SU-DHL-6 (cell line): Measurements from ENCODE around the gene ARID5A.

Source experiments
- H2AFZ ChIP-seq: fragments of 200-600 bp; sonication (generic); 2 replicates; pipeline ENCODE4 v1.6.1; 2014; ENCODE audit warnings: low read depth, mild to moderate bottlenecking, moderate library complexity, mixed read lengths, antibody characterized with exemption, low read length; ENCODE audit not compliant: severe bottlenecking
- H3F3A ChIP-seq: fragments of 200-600 bp; shearing (Covaris generic); 2 replicates; pipeline ENCODE4 v1.6.0; 2016; ENCODE audit warnings: antibody characterized with exemption, mild to moderate bottlenecking; ENCODE audit not compliant: insufficient read depth
- H3K27ac ChIP-seq: fragments of 200-600 bp; sonication (generic); 2 replicates; pipeline ENCODE4 v1.5.1; 2016; ENCODE audit warnings: low read depth, mild to moderate bottlenecking, low read length, moderate library complexity, mixed read lengths
- H3K27me3 ChIP-seq: fragments of 200-600 bp; sonication (generic), shearing (Covaris generic); 2 replicates; pipeline ENCODE4 v1.6.0; 2014; ENCODE audit warnings: mild to moderate bottlenecking, low read length
- H3K36me3 ChIP-seq: fragments of 200-600 bp; sonication (generic); 2 replicates; pipeline ENCODE4 v1.6.1; 2014; ENCODE audit warnings: mild to moderate bottlenecking, low read length, mixed read lengths
- H3K4me2 ChIP-seq: fragments of 300-600, 200-600 bp; shearing (Covaris generic), sonication (generic); 2 replicates; pipeline ENCODE4 v1.6.0; 2014; ENCODE audit warnings: low read length, low read depth, mild to moderate bottlenecking; ENCODE audit not compliant: poor library complexity, severe bottlenecking
- H3K4me3 ChIP-seq: fragments of 200-600 bp; sonication (generic); 2 replicates; pipeline ENCODE4 v1.5.1; 2014; ENCODE audit warnings: antibody characterized with exemption, low read length, mild to moderate bottlenecking, mixed read lengths; ENCODE audit not compliant: insufficient read depth, poor library complexity, severe bottlenecking
- H3K79me2 ChIP-seq: fragments of 200-600 bp; sonication (generic); 2 replicates; pipeline ENCODE4 v1.6.1; 2014; ENCODE audit warnings: mild to moderate bottlenecking, low read length, moderate library complexity; ENCODE audit not compliant: insufficient read depth
- H3K9ac ChIP-seq: fragments of 200-600 bp; sonication (generic); 2 replicates; pipeline ENCODE4 v1.7.0; 2014; ENCODE audit warnings: mild to moderate bottlenecking, low read length
- H3K9me2 ChIP-seq: fragments of 200-600 bp; sonication (generic); replicated peaks from 2 replicates; pipeline ENCODE4 v1.6.1; 2014; ENCODE audit warnings: low read length; ENCODE audit not compliant: insufficient read depth
- H3K9me3 ChIP-seq: fragments of 200-600 bp; sonication (generic); 2 replicates; pipeline ENCODE4 v1.6.1; 2014; ENCODE audit warnings: low read length, mixed read lengths; ENCODE audit not compliant: insufficient read depth
- H4K20me1 ChIP-seq: fragments of 200-600 bp; sonication (generic); 2 replicates; pipeline ENCODE4 v1.6.1; 2014; ENCODE audit warnings: low read depth, mild to moderate bottlenecking, antibody characterized with exemption, low read length, moderate library complexity, mixed read lengths
- CTCF ChIP-seq: fragments of 200-600 bp; sonication (generic); IDR thresholded peaks from one replicate; pipeline ENCODE4 v1.5.1; 2017; ENCODE audit warnings: antibody characterized with exemption, mild to moderate bottlenecking, low read length, moderate library complexity; ENCODE audit not compliant: insufficient read depth, poor library complexity, severe bottlenecking
- EZH2phosphoT487 ChIP-seq: fragments of 200-600 bp; sonication (generic), shearing (Covaris generic); conservative IDR thresholded peaks from 2 replicates; pipeline ENCODE4 v1.6.1; 2018; ENCODE audit warnings: mild to moderate bottlenecking, antibody characterized with exemption, low read length, moderate library complexity, mixed read lengths

The ARID5A gene

GRCh38 chr2:96546797-96547196 is 10.2 kb downstream of the ARID5A start:
- Histone ChIP-seq H3K9me2 (no peaks in the 10 kb centered on the region), H2AFZ (no peak overlapping the region), H3K4me3 (no peak overlapping the region), H3K9ac (no peak overlapping the region), H4K20me1 (no peaks in the 10 kb centered on the region), H3K79me2 (no peaks in the 10 kb centered on the region), H3K9me3 (no peaks in the 10 kb centered on the region), H3F3A (no peaks in the 10 kb centered on the region), H3K27me3 (no peaks in the 10 kb centered on the region), H3K4me2 (no peak overlapping the region), H3K36me3 (no peaks in the 10 kb centered on the region; the same call in 1 of the 2 replicates), H3K27ac (no peak overlapping the region)
- TF ChIP-seq CTCF, result no peak
- no peak for TF ChIP-seq EZH2phosphoT487

DNA sequence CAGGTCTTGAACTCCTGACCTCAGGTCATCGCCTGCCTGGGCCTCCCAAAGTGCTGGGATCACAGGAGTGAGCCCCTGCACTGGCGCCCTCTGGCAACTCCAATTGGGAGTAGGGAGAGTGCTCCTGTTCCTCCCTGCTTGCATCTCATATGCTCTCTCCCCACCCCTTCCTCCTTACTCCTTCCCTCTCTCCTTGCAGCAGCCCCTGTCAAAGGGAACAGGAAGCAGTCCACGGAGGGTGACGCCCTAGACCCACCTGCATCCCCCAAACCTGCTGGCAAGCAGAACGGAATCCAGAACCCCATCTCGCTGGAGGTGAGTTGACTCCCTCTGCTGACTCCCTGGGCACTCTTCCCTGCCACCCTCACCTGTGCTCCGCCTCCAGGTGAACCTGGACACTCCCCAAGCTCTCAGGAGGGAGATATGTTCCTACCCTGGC is 10.7 kb downstream of the ARID5A start:
- Histone ChIP-seq H3F3A (no peaks in the 10 kb centered on the region), H3K4me3 (no peak overlapping the region), H3K9me2 (no peaks in the 10 kb centered on the region), H3K4me2 (no peak overlapping the region), H3K9me3 (no peaks in the 10 kb centered on the region), H3K36me3 (no peaks in the 10 kb centered on the region; the same call in 1 of the 2 replicates), H3K27me3 (no peaks in the 10 kb centered on the region), H4K20me1 (no peaks in the 10 kb centered on the region), H3K9ac (no peak overlapping the region), H3K27ac (no peak overlapping the region), H3K79me2 (no peaks in the 10 kb centered on the region), H2AFZ (no peak overlapping the region)
- TF ChIP-seq EZH2phosphoT487 (no peak), CTCF (no peak)

DNA sequence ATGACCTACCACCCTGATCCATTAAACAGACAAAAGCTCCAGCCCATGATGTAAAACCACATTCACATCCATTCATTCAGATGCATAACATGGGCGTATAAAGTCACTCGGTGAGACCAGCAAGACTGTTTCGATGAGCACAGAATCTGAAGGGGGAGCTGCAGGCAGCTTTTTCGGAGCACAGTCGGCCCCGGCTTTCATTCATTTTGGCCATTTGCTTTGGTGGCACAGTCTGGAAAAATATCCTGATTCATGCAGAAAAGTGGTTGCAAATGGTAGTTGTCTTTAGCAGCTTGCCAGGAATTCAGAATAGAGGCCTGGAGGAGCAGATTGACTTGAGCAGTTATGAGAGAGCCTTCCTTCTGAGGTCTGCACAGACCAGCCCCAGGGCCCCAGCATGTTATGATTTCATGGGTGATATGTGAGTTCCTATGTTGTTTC is 11.2 kb downstream of the ARID5A start:
- no peaks in the 10 kb centered on the region; the same call in 1 of the 2 replicates for H3K36me3 ChIP-seq
- no peak overlapping the region for H3K27ac ChIP-seq
- H3K4me3 ChIP-seq, result no peak overlapping the region
- no peaks in the 10 kb centered on the region for H3K9me2 ChIP-seq
- no peak overlapping the region for H3K9ac ChIP-seq
- H3K27me3 ChIP-seq, result no peaks in the 10 kb centered on the region
- no peaks in the 10 kb centered on the region for H4K20me1 ChIP-seq
- TF ChIP-seq EZH2phosphoT487 (no peak), CTCF (no peak)
- H3K4me2 ChIP-seq, result no peak overlapping the region
- H2AFZ ChIP-seq, result no peak overlapping the region
- H3K9me3 ChIP-seq, result no peaks in the 10 kb centered on the region
- no peaks in the 10 kb centered on the region for H3K79me2 ChIP-seq
- no peaks in the 10 kb centered on the region for H3F3A ChIP-seq
